Hepatocyte (in vitro differentiated cells): ENCODE results near the gene SMAD3. TPM values are rescaled to one million over a fixed set of nuclear protein-coding genes. Genes with fewer than 3 reads are reported as not detected.

Experiments used
- DNase-seq: peaks from one replicate; pipeline ENCODE4 v3.0.0-alpha.2; 2016; ENCODE audit warnings: low spot score
- H2AFZ ChIP-seq: fragments of 200-600 bp; sonication (generic); 2 replicates; pipeline ENCODE4 v1.6.0; 2016; ENCODE audit warnings: antibody characterized with exemption, mild to moderate bottlenecking
- H3K27ac ChIP-seq: fragments of 200-600 bp; sonication (generic); 2 replicates; pipeline ENCODE4 v1.5.1; 2016; ENCODE audit warnings: mild to moderate bottlenecking
- H3K27me3 ChIP-seq: fragments of 200-600 bp; sonication (generic); 2 replicates; pipeline ENCODE4 v1.6.1; 2016
- H3K36me3 ChIP-seq: fragments of 200-600 bp; sonication (generic); replicated peaks from 2 replicates; pipeline ENCODE4 v1.5.1; 2016; ENCODE audit warnings: low read depth; ENCODE audit not compliant: insufficient read depth
- H3K4me1 ChIP-seq: fragments of 200-600 bp; sonication (generic); 2 replicates; pipeline ENCODE4 v1.5.1; 2016; ENCODE audit warnings: mild to moderate bottlenecking, moderate library complexity; ENCODE audit not compliant: insufficient read depth
- H3K4me2 ChIP-seq: fragments of 200-600 bp; sonication (generic); 2 replicates; pipeline ENCODE4 v1.6.0; 2016
- H3K4me3 ChIP-seq: fragments of 200-600 bp; sonication (generic); 2 replicates; pipeline ENCODE4 v1.5.1; 2016; ENCODE audit warnings: mild to moderate bottlenecking
- H3K79me2 ChIP-seq: fragments of 200-600 bp; sonication (generic); 2 replicates; pipeline ENCODE4 v1.6.0; 2017; ENCODE audit warnings: mild to moderate bottlenecking
- H3K9me2 ChIP-seq: fragments of 200-600 bp; sonication (generic); replicated peaks from 2 replicates; pipeline ENCODE4 v1.6.0; 2017; ENCODE audit warnings: mild to moderate bottlenecking; ENCODE audit not compliant: insufficient read depth
- H3K9me3 ChIP-seq: fragments of 200-600 bp; sonication (generic); 2 replicates; pipeline ENCODE4 v1.5.1; 2016; ENCODE audit warnings: low read depth, mild to moderate bottlenecking
- H4K20me1 ChIP-seq: fragments of 200-600 bp; sonication (generic); 2 replicates; pipeline ENCODE4 v1.6.0; 2016; ENCODE audit warnings: mild to moderate bottlenecking; ENCODE audit not compliant: insufficient read depth, poor library complexity, severe bottlenecking
- CTCF ChIP-seq: fragments of 200-600 bp; sonication (generic); IDR thresholded peaks from 2 replicates; pipeline ENCODE4 v1.5.1; 2016; ENCODE audit warnings: antibody characterized with exemption, mild to moderate bottlenecking; ENCODE audit not compliant: poor library complexity
- EZH2 ChIP-seq: fragments of 200-600 bp; sonication (generic); IDR thresholded peaks from 2 replicates; pipeline ENCODE4 v1.6.1; 2016; ENCODE audit warnings: antibody characterized with exemption, mild to moderate bottlenecking, borderline replicate concordance
- EZH2phosphoT487 ChIP-seq: fragments of 200-600 bp; sonication (generic); IDR thresholded peaks from one replicate; pipeline ENCODE4 v1.6.1; 2018; ENCODE audit warnings: antibody characterized with exemption, mild to moderate bottlenecking, low read depth, moderate library complexity; ENCODE audit not compliant: unreplicated experiment, severe bottlenecking
- WGBS: methylation state at CpG from one replicate; pipeline ENCODE4 v1.1.6; 2016; ENCODE audit warnings: low lambda C conversion rate; ENCODE audit errors: missing lambda C conversion rate; 5-methylcytosine and 5-hydroxymethylcytosine counted together
- polyA plus RNA-seq: library from polyadenylated mRNA; unstranded; fragments of >200 nt; fragmentation: Nextera tagmentation; extraction: Ambion mirVana; gene quantifications from 2 replicates; pipeline ENCODE4 v1.2.1, GENCODE V29; 2016
- total RNA-seq: library from RNA; depleted of rRNA; stranded (reverse); fragments of >200 nt; gene quantifications from 2 replicates; pipeline ENCODE4 v1.2.3, GENCODE V29; 2014

SMAD3 gene
- total and polyA plus RNA-seq, 2 experiments from 2014 or later = 24.7 to 32.2 TPM

GRCh38 chr15:67164401-67164791 lies 99.0 kb downstream of the SMAD3 start:
- no peak for DNase-seq
- Histone ChIP-seq H3K4me2 (no peak overlapping the region), H3K79me2 (peaks cover 45% of the 10 kb centered on the region), H3K27me3 (no peaks in the 10 kb centered on the region), H3K4me1 (peaks cover 9% of the 10 kb centered on the region), H3K9me2 (no peaks in the 10 kb centered on the region), H3K4me3 (no peak overlapping the region), H3K36me3 (no peaks in the 10 kb centered on the region), H2AFZ (no peak overlapping the region), H4K20me1 (peaks cover 14% of the 10 kb centered on the region), H3K9me3 (no peaks in the 10 kb centered on the region), H3K27ac (no peak overlapping the region)
- TF ChIP-seq EZH2phosphoT487 (no peak), EZH2 (no peak), CTCF (no peak)
- 79% methylated on average over 5 of the region's 5 CpGs for WGBS

GRCh38 chr15:67164811-67165253 lies 99.4 kb downstream of the SMAD3 start:
- Histone ChIP-seq H3K4me1 (peaks cover 9% of the 10 kb centered on the region), H4K20me1 (peaks cover 14% of the 10 kb centered on the region), H3K27me3 (no peaks in the 10 kb centered on the region), H3K4me3 (no peak overlapping the region), H2AFZ (no peak overlapping the region), H3K36me3 (no peaks in the 10 kb centered on the region), H3K9me3 (no peaks in the 10 kb centered on the region), H3K9me2 (no peaks in the 10 kb centered on the region), H3K79me2 (peaks cover 42% of the 10 kb centered on the region), H3K4me2 (no peak overlapping the region), H3K27ac (no peak overlapping the region)
- no peak for TF ChIP-seq EZH2phosphoT487
- TF ChIP-seq EZH2 = no peak
- TF ChIP-seq CTCF = no peak
- 90% methylated on average over 16 of the region's 17 CpGs for WGBS
- no peak for DNase-seq

GRCh38 chr15:67165254-67166253 lies 100.2 kb downstream of the SMAD3 start:
- no peak overlapping the region for H3K4me2 ChIP-seq
- H3K4me1 ChIP-seq = peaks cover 9% of the 10 kb centered on the region
- no peaks in the 10 kb centered on the region for H3K27me3 ChIP-seq
- DNase-seq = no peak
- H3K27ac ChIP-seq = no peak overlapping the region
- H3K36me3 ChIP-seq = no peaks in the 10 kb centered on the region
- no peak overlapping the region for H3K4me3 ChIP-seq
- H3K9me2 ChIP-seq = no peaks in the 10 kb centered on the region
- TF ChIP-seq EZH2 = no peak
- TF ChIP-seq CTCF = no peak
- no peak for TF ChIP-seq EZH2phosphoT487
- peaks cover 14% of the 10 kb centered on the region for H4K20me1 ChIP-seq
- no peak overlapping the region for H2AFZ ChIP-seq
- 82% methylated on average over 30 of the region's 34 CpGs for WGBS
- peaks cover 38% of the 10 kb centered on the region for H3K79me2 ChIP-seq
- H3K9me3 ChIP-seq = no peaks in the 10 kb centered on the region
